Astrocyte (in vitro differentiated cells and primary cell): Measurements from ENCODE around the gene RAB40A. TPM values are rescaled to one million over a fixed set of nuclear protein-coding genes. Genes with fewer than 3 reads are reported as not detected.

Experiments used
- DNase-seq: peaks from one replicate; pipeline ENCODE4 v3.0.0-alpha.2; 2010; ENCODE audit warnings: low read depth
- FAIRE-seq: peaks from 2 replicates; lab custom pipeline; 2011; peaks lifted over from hg19 to GRCh38; lab: Jason Lieb, UNC
- H2AFZ ChIP-seq: 2 replicates; pipeline ENCODE4 v1.6.0; 2012; ENCODE audit warnings: low read depth, low read length, inconsistent platforms
- H3K27ac ChIP-seq: 2 replicates; pipeline ENCODE4 v1.5.1; 2011; ENCODE audit warnings: low read depth, low read length, inconsistent platforms
- H3K27me3 ChIP-seq: 2 replicates; pipeline ENCODE4 v1.6.0; 2011; ENCODE audit warnings: low read length, inconsistent platforms; ENCODE audit not compliant: insufficient read depth
- H3K36me3 ChIP-seq: 2 replicates; pipeline ENCODE4 v1.5.1; 2011; ENCODE audit warnings: low read length, inconsistent platforms; ENCODE audit not compliant: insufficient read depth
- H3K4me1 ChIP-seq: 2 replicates; pipeline ENCODE4 v1.5.1; 2011; ENCODE audit warnings: low read length, inconsistent platforms; ENCODE audit not compliant: insufficient read depth
- H3K4me2 ChIP-seq: 2 replicates; pipeline ENCODE4 v1.6.0; 2012; ENCODE audit warnings: low read length, inconsistent platforms
- H3K4me3 ChIP-seq: 2 replicates; pipeline ENCODE4 v1.5.1; 2011; ENCODE audit warnings: low read depth, mild to moderate bottlenecking, low read length, inconsistent platforms; ENCODE audit not compliant: insufficient read depth
- H3K79me2 ChIP-seq: 2 replicates; pipeline ENCODE4 v1.6.0; 2012; ENCODE audit warnings: mild to moderate bottlenecking, low read length, inconsistent platforms; ENCODE audit not compliant: insufficient read depth
- H3K9ac ChIP-seq: 2 replicates; pipeline ENCODE4 v1.6.0; 2012; ENCODE audit warnings: mild to moderate bottlenecking, low read length, inconsistent platforms
- H3K9me3 ChIP-seq: 2 replicates; pipeline ENCODE4 v1.5.1; 2012; ENCODE audit warnings: low read depth, mild to moderate bottlenecking, low read length, inconsistent platforms; ENCODE audit not compliant: insufficient read depth
- H4K20me1 ChIP-seq: 2 replicates; pipeline ENCODE4 v1.6.0; 2012; ENCODE audit warnings: low read length, inconsistent platforms; ENCODE audit not compliant: insufficient read depth
- H3K27ac Mint-ChIP-seq: one replicate; pipeline ENCODE4 v1.8.0; 2021; ENCODE audit warnings: mild to moderate bottlenecking, mixed read lengths; ENCODE audit not compliant: unreplicated experiment
- H3K27me3 Mint-ChIP-seq: one replicate; pipeline ENCODE4 v1.8.0; 2021; ENCODE audit warnings: low read depth, mixed read lengths; ENCODE audit not compliant: unreplicated experiment
- H3K36me3 Mint-ChIP-seq: one replicate; pipeline ENCODE4 v1.8.0; 2021; ENCODE audit warnings: low read depth, mixed read lengths; ENCODE audit not compliant: unreplicated experiment
- H3K4me1 Mint-ChIP-seq: one replicate; pipeline ENCODE4 v1.8.0; 2021; ENCODE audit warnings: low read depth, mixed read lengths; ENCODE audit not compliant: unreplicated experiment
- H3K4me3 Mint-ChIP-seq: one replicate; pipeline ENCODE4 v1.8.0; 2021; ENCODE audit warnings: mild to moderate bottlenecking, moderate library complexity, mixed read lengths; ENCODE audit not compliant: unreplicated experiment
- H3K9me3 Mint-ChIP-seq: one replicate; pipeline ENCODE4 v1.8.0; 2021; ENCODE audit warnings: mild to moderate bottlenecking, mixed read lengths; ENCODE audit not compliant: unreplicated experiment
- EZH2 ChIP-seq: IDR thresholded peaks from 2 replicates; pipeline ENCODE4 v1.6.1; 2012; ENCODE audit warnings: mild to moderate bottlenecking, low read length, inconsistent platforms; ENCODE audit not compliant: insufficient read depth
- total RNA-seq: library from RNA; stranded (reverse); gene quantifications from 2 replicates; pipeline ENCODE4 v1.2.1, GENCODE V29; 2021
- TF ChIP-seq, protein P1 (sequence below): IDR thresholded peaks from 2 replicates; pipeline ENCODE4 v1.5.1; 2011; ENCODE audit warnings: low read depth, mild to moderate bottlenecking, inconsistent platforms, low read length, moderate library complexity; ENCODE audit not compliant: insufficient read depth

RAB40A gene
- total RNA-seq, 1 donor from 2014 or later, result 0.07 TPM

DNA sequence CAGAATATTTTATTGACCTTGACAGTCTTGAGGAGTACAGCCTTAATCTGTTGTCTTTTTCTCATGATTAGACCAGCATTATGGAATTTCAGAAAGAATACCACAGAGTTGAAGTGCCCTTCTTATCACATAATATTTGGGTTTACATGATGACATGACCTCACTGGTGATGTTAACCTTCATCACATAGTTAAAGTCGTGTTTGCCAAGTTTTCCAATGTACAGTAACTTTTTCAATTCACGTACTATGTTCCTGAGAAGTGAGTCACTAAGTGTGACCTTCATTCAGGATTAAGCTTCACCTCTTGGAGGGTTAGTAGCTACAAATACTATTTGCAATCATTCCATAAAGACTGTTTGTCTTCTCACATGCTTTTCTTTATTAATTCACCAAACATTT is 52.1 kb downstream of the RAB40A start:
- no peaks in the 10 kb centered on the region for H3K27me3 Mint-ChIP-seq
- no peaks in the 10 kb centered on the region for H3K36me3 Mint-ChIP-seq
- Histone ChIP-seq H4K20me1 (no peaks in the 10 kb centered on the region), H3K27me3 (no peaks in the 10 kb centered on the region), H3K36me3 (no peaks in the 10 kb centered on the region), H3K4me2 (no peak overlapping the region), H3K9ac (no peak overlapping the region), H3K79me2 (no peaks in the 10 kb centered on the region), H3K4me3 (no peak overlapping the region), H3K4me1 (peaks cover 4% of the 10 kb centered on the region), H3K9me3 (no peaks in the 10 kb centered on the region), H3K27ac (no peak overlapping the region), H2AFZ (no peak overlapping the region)
- H3K27ac Mint-ChIP-seq, result no peak overlapping the region
- DNase-seq, result no peak
- FAIRE-seq, result peak; percentile 89
- TF ChIP-seq EZH2, result no peak
- TF ChIP-seq, protein P1, sequence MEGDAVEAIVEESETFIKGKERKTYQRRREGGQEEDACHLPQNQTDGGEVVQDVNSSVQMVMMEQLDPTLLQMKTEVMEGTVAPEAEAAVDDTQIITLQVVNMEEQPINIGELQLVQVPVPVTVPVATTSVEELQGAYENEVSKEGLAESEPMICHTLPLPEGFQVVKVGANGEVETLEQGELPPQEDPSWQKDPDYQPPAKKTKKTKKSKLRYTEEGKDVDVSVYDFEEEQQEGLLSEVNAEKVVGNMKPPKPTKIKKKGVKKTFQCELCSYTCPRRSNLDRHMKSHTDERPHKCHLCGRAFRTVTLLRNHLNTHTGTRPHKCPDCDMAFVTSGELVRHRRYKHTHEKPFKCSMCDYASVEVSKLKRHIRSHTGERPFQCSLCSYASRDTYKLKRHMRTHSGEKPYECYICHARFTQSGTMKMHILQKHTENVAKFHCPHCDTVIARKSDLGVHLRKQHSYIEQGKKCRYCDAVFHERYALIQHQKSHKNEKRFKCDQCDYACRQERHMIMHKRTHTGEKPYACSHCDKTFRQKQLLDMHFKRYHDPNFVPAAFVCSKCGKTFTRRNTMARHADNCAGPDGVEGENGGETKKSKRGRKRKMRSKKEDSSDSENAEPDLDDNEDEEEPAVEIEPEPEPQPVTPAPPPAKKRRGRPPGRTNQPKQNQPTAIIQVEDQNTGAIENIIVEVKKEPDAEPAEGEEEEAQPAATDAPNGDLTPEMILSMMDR, result no peak
- H3K4me3 Mint-ChIP-seq, result no peak overlapping the region
- no peaks in the 10 kb centered on the region for H3K9me3 Mint-ChIP-seq
- H3K4me1 Mint-ChIP-seq, result peaks cover 9% of the 10 kb centered on the region

DNA sequence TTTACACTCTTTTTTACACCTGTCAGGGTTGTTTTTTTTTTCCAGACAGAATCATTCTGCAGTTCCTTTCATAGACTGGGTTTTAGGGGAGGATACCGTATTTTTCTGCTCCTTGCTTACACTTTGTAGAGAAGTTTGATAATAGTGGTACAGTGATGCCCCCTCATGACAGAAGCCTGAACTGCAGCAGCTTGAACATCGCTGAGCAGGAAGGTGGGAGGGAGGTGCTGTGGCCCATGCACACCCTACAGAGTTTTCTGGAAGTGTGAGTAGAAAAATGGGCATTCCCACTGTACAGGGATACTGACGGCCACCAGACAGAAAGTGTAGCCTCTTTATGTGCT is 54.5 kb downstream of the RAB40A start:
- Histone ChIP-seq H3K36me3 (no peaks in the 10 kb centered on the region), H3K4me3 (no peak overlapping the region), H3K27ac (peak overlapping the region; percentile 6), H2AFZ (peak overlapping the region; percentile 18), H3K4me2 (peak overlapping the region; percentile 68), H4K20me1 (no peaks in the 10 kb centered on the region), H3K79me2 (no peaks in the 10 kb centered on the region), H3K4me1 (peaks cover 4% of the 10 kb centered on the region), H3K27me3 (no peaks in the 10 kb centered on the region), H3K9me3 (no peaks in the 10 kb centered on the region), H3K9ac (peak overlapping the region; percentile 48)
- Mint-ChIP-seq H3K4me1 (peaks cover 9% of the 10 kb centered on the region), H3K9me3 (no peaks in the 10 kb centered on the region), H3K36me3 (no peaks in the 10 kb centered on the region), H3K4me3 (no peak overlapping the region), H3K27ac (peak overlapping the region; percentile 62), H3K27me3 (no peaks in the 10 kb centered on the region)
- no peak for TF ChIP-seq EZH2
- TF ChIP-seq, protein P1, result peak; percentile 82
- DNase-seq (peak; percentile 32), FAIRE-seq (no peak)

DNA sequence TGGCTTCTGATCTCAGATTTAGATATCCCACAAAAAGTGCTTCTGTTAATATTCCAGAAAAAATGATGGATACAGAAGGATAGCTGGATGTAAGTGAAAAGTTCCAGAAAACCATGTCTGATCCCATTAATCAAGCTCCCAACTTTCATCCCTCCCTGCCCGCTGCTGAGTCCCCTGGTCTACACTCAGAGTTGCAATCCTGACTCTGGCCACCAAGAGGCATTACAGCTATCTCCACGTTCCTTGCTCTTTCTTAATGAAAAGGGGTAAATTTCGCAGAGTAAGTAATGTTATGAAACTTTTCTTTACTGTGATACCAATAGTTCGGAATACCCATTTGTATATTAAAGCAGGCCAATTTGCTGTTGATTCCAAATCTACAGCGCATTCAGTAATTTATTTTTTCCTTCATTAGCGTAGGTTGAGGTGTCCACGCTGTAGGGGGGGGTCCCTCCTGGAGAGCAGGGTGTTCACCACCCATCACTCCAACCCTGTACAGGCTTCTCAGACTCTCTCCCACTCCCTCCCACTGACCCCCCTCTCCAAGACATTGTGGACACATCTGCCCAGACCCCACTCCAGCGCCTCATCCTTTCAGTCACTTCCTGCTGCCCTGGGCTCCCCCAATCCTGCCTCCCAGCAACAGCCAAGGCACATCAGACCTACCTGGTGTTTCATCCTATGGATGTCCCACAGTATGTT is 55.1 kb downstream of the RAB40A start:
- no peaks in the 10 kb centered on the region for H4K20me1 ChIP-seq
- Mint-ChIP-seq H3K9me3 (no peaks in the 10 kb centered on the region), H3K4me1 (peaks cover 9% of the 10 kb centered on the region), H3K27me3 (no peaks in the 10 kb centered on the region), H3K4me3 (no peak overlapping the region), H3K36me3 (no peaks in the 10 kb centered on the region), H3K27ac (peak overlapping the region; percentile 72)
- no peaks in the 10 kb centered on the region for H3K36me3 ChIP-seq
- peak overlapping the region; percentile 68 for H3K4me2 ChIP-seq
- no peaks in the 10 kb centered on the region for H3K27me3 ChIP-seq
- H3K79me2 ChIP-seq, result no peaks in the 10 kb centered on the region
- H3K9me3 ChIP-seq, result no peaks in the 10 kb centered on the region
- H3K4me1 ChIP-seq, result peaks cover 4% of the 10 kb centered on the region
- FAIRE-seq, result no peak
- TF ChIP-seq, protein P1, result peak; percentile 49
- TF ChIP-seq EZH2, result no peak
- H3K4me3 ChIP-seq, result no peak overlapping the region
- H2AFZ ChIP-seq, result peak overlapping the region; percentile 18
- H3K27ac ChIP-seq, result peak overlapping the region; percentile 6
- DNase-seq, result peak; percentile 30
- H3K9ac ChIP-seq, result peak overlapping the region; percentile 48
